ENCODE measurements around the gene DNAI1. TPM values are rescaled to one million over a fixed set of nuclear protein-coding genes. Genes with fewer than 3 reads are reported as not detected.

DNAI1 gene
- total and polyA plus RNA-seq, 2 of the 13 experiments (the other 11 are each of a cell fraction or from before 2014, with no cell fraction given): not detected

DNA sequence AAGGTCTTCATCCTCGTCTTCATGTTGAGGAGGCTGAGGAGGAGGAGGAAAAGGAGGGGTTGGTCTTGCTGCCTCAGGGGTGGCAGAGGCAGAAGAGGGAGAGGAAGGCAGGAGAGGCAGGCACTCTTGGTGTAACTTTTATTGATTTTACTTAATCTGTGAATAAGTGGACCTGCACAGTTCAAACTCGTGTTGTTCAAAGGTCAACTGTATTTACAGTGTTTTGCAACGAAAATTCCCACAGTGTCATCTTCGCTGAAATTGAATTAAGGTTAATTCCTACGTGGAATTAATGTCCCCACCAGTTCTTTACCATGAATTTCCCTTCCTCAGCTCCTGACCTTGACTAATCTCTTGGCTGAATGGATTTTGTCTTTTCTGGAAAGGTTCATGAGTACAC, 85.4 kb downstream of the DNAI1 start (continued):
- TF ChIP-seq, protein P1, sequence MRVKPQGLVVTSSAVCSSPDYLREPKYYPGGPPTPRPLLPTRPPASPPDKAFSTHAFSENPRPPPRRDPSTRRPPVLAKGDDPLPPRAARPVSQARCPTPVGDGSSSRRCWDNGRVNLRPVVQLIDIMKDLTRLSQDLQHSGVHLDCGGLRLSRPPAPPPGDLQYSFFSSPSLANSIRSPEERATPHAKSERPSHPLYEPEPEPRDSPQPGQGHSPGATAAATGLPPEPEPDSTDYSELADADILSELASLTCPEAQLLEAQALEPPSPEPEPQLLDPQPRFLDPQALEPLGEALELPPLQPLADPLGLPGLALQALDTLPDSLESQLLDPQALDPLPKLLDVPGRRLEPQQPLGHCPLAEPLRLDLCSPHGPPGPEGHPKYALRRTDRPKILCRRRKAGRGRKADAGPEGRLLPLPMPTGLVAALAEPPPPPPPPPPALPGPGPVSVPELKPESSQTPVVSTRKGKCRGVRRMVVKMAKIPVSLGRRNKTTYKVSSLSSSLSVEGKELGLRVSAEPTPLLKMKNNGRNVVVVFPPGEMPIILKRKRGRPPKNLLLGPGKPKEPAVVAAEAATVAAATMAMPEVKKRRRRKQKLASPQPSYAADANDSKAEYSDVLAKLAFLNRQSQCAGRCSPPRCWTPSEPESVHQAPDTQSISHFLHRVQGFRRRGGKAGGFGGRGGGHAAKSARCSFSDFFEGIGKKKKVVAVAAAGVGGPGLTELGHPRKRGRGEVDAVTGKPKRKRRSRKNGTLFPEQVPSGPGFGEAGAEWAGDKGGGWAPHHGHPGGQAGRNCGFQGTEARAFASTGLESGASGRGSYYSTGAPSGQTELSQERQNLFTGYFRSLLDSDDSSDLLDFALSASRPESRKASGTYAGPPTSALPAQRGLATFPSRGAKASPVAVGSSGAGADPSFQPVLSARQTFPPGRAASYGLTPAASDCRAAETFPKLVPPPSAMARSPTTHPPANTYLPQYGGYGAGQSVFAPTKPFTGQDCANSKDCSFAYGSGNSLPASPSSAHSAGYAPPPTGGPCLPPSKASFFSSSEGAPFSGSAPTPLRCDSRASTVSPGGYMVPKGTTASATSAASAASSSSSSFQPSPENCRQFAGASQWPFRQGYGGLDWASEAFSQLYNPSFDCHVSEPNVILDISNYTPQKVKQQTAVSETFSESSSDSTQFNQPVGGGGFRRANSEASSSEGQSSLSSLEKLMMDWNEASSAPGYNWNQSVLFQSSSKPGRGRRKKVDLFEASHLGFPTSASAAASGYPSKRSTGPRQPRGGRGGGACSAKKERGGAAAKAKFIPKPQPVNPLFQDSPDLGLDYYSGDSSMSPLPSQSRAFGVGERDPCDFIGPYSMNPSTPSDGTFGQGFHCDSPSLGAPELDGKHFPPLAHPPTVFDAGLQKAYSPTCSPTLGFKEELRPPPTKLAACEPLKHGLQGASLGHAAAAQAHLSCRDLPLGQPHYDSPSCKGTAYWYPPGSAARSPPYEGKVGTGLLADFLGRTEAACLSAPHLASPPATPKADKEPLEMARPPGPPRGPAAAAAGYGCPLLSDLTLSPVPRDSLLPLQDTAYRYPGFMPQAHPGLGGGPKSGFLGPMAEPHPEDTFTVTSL (CRISPR knock-in tag; IDR thresholded peaks at IDR 0.05; ENCODE audit: borderline replicate concordance): peak; percentile 44; the same call in 1 of the 2 replicates
- TF ChIP-seq IKZF4 (CRISPR knock-in tag; IDR thresholded peaks at IDR 0.05; ENCODE audit: borderline replicate concordance, low read depth, not compliant biosample characterization) (no peak), TBX2 (CRISPR knock-in tag; IDR thresholded peaks at IDR 0.05; ENCODE audit: borderline replicate concordance) (peak; percentile 44; the same call in 1 of the 2 replicates), SAP130 (CRISPR knock-in tag; IDR thresholded peaks at IDR 0.05; ENCODE audit: low read depth) (peak; percentile 36; the same call in 1 of the 2 replicates), SRY (CRISPR knock-in tag; IDR thresholded peaks at IDR 0.05) (no peak), U2AF2 (IDR thresholded peaks at IDR 0.05; ENCODE audit: low read depth, low read length) (no peak), SOX6 (IDR thresholded peaks at IDR 0.05) (no peak), SOX6 (CRISPR knock-in tag; IDR thresholded peaks at IDR 0.05) (peak; percentile 37; the same call in 1 of the 2 replicates), THAP11 (CRISPR knock-in tag; IDR thresholded peaks at IDR 0.05) (peak; percentile 51; the same call in 1 of the 2 replicates), SALL1 (CRISPR knock-in tag; IDR thresholded peaks at IDR 0.05) (peak; percentile 37; the same call in 1 of the 2 replicates), NR2F6 (IDR thresholded peaks at IDR 0.05) (peak; percentile 79), NR2F6 (CRISPR knock-in tag; IDR thresholded peaks at IDR 0.05) (peak; percentile 84), FOXA3 (CRISPR knock-in tag; IDR thresholded peaks at IDR 0.05) (peak; percentile 87), FOSL2 (CRISPR knock-in tag; IDR thresholded peaks at IDR 0.05) (peak; percentile 49), TRIM24 (CRISPR knock-in tag; IDR thresholded peaks at IDR 0.05) (0 out of 2 replicates have a peak, but pooled peaks have one; percentile 31), HDAC2 (CRISPR knock-in tag; IDR thresholded peaks at IDR 0.05) (peak; percentile 46; the same call in 1 of the 2 replicates), MIXL1 (CRISPR knock-in tag; IDR thresholded peaks at IDR 0.05) (peak; percentile 40; the same call in 1 of the 2 replicates), NONO (IDR thresholded peaks at IDR 0.05) (no peak), NONO (CRISPR knock-in tag; conservative IDR thresholded peaks at IDR 0.05) (no peak)
- TF ChIP-seq, protein P2, sequence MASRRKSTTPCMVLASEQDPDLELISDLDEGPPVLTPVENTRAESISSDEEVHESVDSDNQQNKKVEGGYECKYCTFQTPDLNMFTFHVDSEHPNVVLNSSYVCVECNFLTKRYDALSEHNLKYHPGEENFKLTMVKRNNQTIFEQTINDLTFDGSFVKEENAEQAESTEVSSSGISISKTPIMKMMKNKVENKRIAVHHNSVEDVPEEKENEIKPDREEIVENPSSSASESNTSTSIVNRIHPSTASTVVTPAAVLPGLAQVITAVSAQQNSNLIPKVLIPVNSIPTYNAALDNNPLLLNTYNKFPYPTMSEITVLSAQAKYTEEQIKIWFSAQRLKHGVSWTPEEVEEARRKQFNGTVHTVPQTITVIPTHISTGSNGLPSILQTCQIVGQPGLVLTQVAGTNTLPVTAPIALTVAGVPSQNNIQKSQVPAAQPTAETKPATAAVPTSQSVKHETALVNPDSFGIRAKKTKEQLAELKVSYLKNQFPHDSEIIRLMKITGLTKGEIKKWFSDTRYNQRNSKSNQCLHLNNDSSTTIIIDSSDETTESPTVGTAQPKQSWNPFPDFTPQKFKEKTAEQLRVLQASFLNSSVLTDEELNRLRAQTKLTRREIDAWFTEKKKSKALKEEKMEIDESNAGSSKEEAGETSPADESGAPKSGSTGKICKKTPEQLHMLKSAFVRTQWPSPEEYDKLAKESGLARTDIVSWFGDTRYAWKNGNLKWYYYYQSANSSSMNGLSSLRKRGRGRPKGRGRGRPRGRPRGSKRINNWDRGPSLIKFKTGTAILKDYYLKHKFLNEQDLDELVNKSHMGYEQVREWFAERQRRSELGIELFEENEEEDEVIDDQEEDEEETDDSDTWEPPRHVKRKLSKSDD (CRISPR knock-in tag; IDR thresholded peaks at IDR 0.05; ENCODE audit: low read depth): no peak
- TF ChIP-seq, protein P3, sequence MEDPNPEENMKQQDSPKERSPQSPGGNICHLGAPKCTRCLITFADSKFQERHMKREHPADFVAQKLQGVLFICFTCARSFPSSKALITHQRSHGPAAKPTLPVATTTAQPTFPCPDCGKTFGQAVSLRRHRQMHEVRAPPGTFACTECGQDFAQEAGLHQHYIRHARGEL (CRISPR knock-in tag; IDR thresholded peaks at IDR 0.05): no peak
- TF ChIP-seq, protein P4, sequence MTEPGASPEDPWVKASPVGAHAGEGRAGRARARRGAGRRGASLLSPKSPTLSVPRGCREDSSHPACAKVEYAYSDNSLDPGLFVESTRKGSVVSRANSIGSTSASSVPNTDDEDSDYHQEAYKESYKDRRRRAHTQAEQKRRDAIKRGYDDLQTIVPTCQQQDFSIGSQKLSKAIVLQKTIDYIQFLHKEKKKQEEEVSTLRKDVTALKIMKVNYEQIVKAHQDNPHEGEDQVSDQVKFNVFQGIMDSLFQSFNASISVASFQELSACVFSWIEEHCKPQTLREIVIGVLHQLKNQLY (CRISPR knock-in tag; IDR thresholded peaks at IDR 0.05): peak; percentile 83; the same call in 1 of the 2 replicates

All from HepG2 (cell line).